HG03159 (cell line): ENCODE measurements around the gene ZNF502.
"Not testable (repeated sequence)": the region's sequence is repeated elsewhere in the genome, so short reads cannot be mapped to it uniquely, and the experiment has no call there.

Experiments used
- ATAC-seq: cut with Tn5 transposase; IDR thresholded peaks from one replicate; pipeline ENCODE4 v1.9.1; 2021; ENCODE audit warnings: mild to moderate bottlenecking, moderate library complexity; ENCODE audit not compliant: unreplicated experiment

ZNF502 gene

GRCh38 chr3:44712455-44713075, at the start of gene ZNF502:
TSS of gene ZNF502 (plus strand) at chr3:44712660. CDS start at chr3:44720262, 7,602 bp downstream.
- peak; percentile 63 for ATAC-seq

GRCh38 chr3:44665173-44665572, 47.3 kb upstream of the ZNF502 start:
- ATAC-seq = no peak

GRCh38 chr3:44666346-44666745, 46.1 kb upstream of the ZNF502 start:
- no peak for ATAC-seq

GRCh38 chr3:44669760-44670159, 42.7 kb upstream of the ZNF502 start:
- ATAC-seq = no peak

- ATAC-seq = not testable (repeated sequence)
Observed at GRCh38 chr3:44673466-44673865, 39.0 kb upstream of the ZNF502 start.

GRCh38 chr3:44674211-44674610, 38.2 kb upstream of the ZNF502 start:
- ATAC-seq = no peak

GRCh38 chr3:44678480-44679116, 33.9 kb upstream of the ZNF502 start:
- no peak for ATAC-seq

GRCh38 chr3:44680921-44681455, 31.5 kb upstream of the ZNF502 start:
- no peak for ATAC-seq

- no peak for ATAC-seq
Observed at GRCh38 chr3:44682182-44682896, 30.1 kb upstream of the ZNF502 start.

GRCh38 chr3:44685128-44685800, 27.2 kb upstream of the ZNF502 start:
- peak; percentile 87 for ATAC-seq

- ATAC-seq = no peak
Observed at GRCh38 chr3:44687898-44688297, 24.6 kb upstream of the ZNF502 start.

GRCh38 chr3:44721231-44722102, 9.0 kb downstream of the ZNF502 start:
- ATAC-seq = no peak

- ATAC-seq = no peak
Observed at GRCh38 chr3:44722103-44722401, 9.6 kb downstream of the ZNF502 start.

GRCh38 chr3:44729384-44729910, 17.0 kb downstream of the ZNF502 start, which contains the start of gene ZNF501:
TSS of gene ZNF501 (plus strand) at chr3:44729635. CDS start at chr3:44734422, 4,787 bp downstream.
- ATAC-seq = no peak

- no peak for ATAC-seq
Observed at GRCh38 chr3:44734646-44735168, 22.2 kb downstream of the ZNF502 start.

GRCh38 chr3:44761101-44761423, 48.6 kb downstream of the ZNF502 start:
- no peak for ATAC-seq

- peak; percentile 88 for ATAC-seq
Observed at GRCh38 chr3:44761424-44762169, 49.1 kb downstream of the ZNF502 start, which contains the start of the genes KIAA1143 and KIF15. TSS of gene KIAA1143 (minus strand) at chr3:44761619. CDS start at chr3:44761602, 17 bp downstream. TSS of gene KIF15 (plus strand) at chr3:44761794. CDS start at chr3:44761866, 72 bp downstream.

- peak; percentile 14 for ATAC-seq
Observed at GRCh38 chr3:44762170-44762677, 49.8 kb downstream of the ZNF502 start.

GRCh38 chr3:44762690-44763089, 50.2 kb downstream of the ZNF502 start:
- ATAC-seq = no peak
